Measurements from ENCODE around the gene LAYN. TPM values are rescaled to one million over a fixed set of nuclear protein-coding genes. Genes with fewer than 3 reads are reported as not detected.

The LAYN gene
- total RNA-seq, 1 donor = 48.7 TPM

DNA sequence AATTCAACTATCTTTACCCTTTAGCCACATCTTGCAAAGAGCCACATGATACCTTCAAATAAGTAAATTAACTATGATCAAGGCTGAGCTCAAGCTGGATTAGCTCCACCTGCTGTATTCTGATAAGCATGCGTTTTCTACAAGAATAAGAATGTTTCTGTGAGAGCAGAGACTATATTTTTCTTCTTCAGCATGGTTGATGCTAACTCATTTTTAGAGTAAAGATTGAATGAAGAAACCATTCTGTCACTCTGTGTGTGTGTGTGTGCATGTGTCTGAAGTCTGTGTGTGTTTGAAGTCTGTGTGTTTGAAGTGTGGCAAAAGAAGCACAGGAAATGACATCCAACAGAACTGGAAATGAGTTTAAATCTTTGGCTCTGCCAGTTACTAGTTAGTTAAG, 12.0 kb upstream of the LAYN start:
- peak; percentile 23 for DNase-seq (ENCODE audit: low read depth)
- no peak for TF ChIP-seq CTCF (IDR thresholded peaks at IDR 0.05; ENCODE audit: insufficient read depth, low read length)
- H3K4me3 ChIP-seq (ENCODE audit: low read depth, low read length) = no peak overlapping the region

DNA sequence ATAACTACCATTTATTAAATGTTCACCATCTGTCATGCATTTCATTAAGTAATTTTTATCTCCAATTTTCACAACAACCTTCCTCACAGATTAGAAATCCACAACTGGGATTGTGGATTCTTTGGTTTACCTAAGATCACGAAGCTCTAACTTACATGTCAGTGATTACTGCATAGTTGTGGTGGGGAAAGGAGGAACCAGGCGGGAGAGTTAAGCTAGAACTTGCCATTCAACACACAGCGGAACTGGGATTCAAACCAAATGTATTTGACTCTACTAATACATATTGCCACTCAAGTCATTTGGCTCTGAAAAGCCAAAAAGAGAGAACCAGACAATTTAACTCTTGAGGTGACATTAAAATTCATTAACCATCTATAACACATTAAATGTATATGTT, 10.4 kb upstream of the LAYN start:
- peak; percentile 26 for DNase-seq (ENCODE audit: low read depth)
- H3K4me3 ChIP-seq (ENCODE audit: low read depth, low read length) = no peak overlapping the region
- TF ChIP-seq CTCF (IDR thresholded peaks at IDR 0.05; ENCODE audit: insufficient read depth, low read length) = no peak

DNA sequence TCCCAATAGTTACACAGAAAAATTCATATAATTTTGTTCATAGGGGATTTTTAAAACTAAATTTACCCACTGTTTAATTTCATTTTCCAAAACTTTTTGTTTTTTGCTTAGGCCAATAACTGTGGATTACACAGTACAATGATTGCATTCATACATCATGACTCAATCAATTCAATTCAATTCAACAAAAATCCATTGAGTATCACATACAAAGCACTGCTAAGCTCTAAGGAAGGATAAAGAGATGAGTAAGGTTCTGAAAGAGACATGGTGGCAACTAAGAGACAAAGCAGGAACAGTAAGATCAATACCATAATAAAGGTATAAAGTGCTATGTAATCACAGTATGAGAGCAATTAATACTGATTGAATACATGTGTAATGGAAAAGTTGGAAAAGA, 9.4 kb upstream of the LAYN start:
- peak; percentile 29 for DNase-seq (ENCODE audit: low read depth)
- H3K4me3 ChIP-seq (ENCODE audit: low read depth, low read length) = no peak overlapping the region
- TF ChIP-seq CTCF (IDR thresholded peaks at IDR 0.05; ENCODE audit: insufficient read depth, low read length) = no peak

DNA sequence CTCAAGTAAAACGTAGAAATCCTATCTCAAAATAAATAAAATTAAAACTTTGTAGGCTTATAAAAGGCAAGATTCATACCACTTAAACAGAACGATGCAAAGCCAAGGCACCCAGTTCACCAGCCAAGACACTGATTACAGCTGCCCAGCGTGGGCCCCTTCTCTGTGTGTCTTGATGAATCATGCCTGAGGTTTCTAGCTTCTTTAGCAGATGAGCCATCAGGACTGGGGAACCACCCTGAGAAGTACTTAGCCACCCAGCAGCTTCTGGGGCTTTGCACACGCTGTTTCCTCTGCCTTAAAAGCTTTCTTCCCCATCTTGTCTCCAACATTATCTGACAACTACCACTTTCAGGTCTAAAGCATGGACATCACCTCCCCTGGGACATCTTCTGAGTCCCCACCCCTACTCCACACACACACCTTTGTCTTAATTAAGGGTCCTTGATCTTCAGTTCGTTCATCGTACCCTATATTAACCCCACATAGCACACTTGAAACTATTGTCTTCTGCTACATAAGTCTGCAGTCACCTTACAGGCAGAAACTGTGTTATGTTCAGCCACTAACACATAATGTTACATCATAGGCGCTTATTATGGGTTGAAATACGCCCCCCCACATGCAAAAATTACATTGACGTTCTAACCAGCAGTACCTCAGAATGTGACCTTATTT, 8.7 kb upstream of the LAYN start:
- H3K4me3 ChIP-seq (ENCODE audit: low read depth, low read length) = no peak overlapping the region
- peak; percentile 85 for DNase-seq (ENCODE audit: low read depth)

DNA sequence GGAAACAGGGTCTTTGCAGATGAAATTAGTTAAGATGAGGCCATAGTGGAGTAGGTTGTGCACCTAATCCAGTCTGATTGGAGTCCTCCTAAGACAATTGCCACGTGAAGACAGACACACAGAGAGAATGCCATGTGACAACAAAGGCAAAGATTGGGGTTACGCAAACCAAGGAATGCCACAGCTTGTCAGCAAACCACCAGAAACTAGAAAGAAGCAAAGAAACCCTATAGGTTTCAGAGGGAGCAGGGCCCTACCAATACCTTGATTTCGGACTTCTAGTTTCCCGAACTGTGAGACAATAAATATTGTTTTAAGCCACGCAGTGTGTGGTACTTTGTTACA, 8.2 kb upstream of the LAYN start:
- H3K4me3 ChIP-seq (ENCODE audit: low read depth, low read length) = no peak overlapping the region
- no peak for TF ChIP-seq CTCF (IDR thresholded peaks at IDR 0.05; ENCODE audit: insufficient read depth, low read length)

More for the DNA sequence above, 8.7 kb upstream of the LAYN start:
- no peak for TF ChIP-seq CTCF (IDR thresholded peaks at IDR 0.05; ENCODE audit: insufficient read depth, low read length)

GRCh38 chr11:111535281-111535680, 5.2 kb upstream of the LAYN start:
- no peak for TF ChIP-seq CTCF (IDR thresholded peaks at IDR 0.05; ENCODE audit: insufficient read depth, low read length)
- no peak overlapping the region for H3K4me3 ChIP-seq (ENCODE audit: low read depth, low read length)
- DNase-seq (ENCODE audit: low read depth) = no peak

More for the DNA sequence above, 8.2 kb upstream of the LAYN start:
- DNase-seq (ENCODE audit: low read depth) = no peak

- no peak overlapping the region for H3K4me3 ChIP-seq (ENCODE audit: low read depth, low read length)
- TF ChIP-seq CTCF (IDR thresholded peaks at IDR 0.05; ENCODE audit: insufficient read depth, low read length) = no peak
- DNase-seq (ENCODE audit: low read depth) = no peak
Measured at GRCh38 chr11:111537336-111537860, 3.1 kb upstream of the LAYN start.
